Gastrocnemius medialis (tissue), 4 donors: ENCODE results near the gene FUZ. TPM values are rescaled to one million over a fixed set of nuclear protein-coding genes. Genes with fewer than 3 reads are reported as not detected.

Source experiments
- ATAC-seq, 2 donors: fragments of 150-250 bp; one replicate each; pipeline ENCODE4 v1.9.1; 2016
- DNase-seq, 2 donors: peaks; one replicate each; pipeline ENCODE4 v3.0.0-alpha.2; 2019
- H3K27ac ChIP-seq, 4 donors: fragments of 200-600 bp; sonication (generic); 1 replicate in 1 of 4; 2 replicates in 3 of 4; pipeline ENCODE4 v1.5.1; 2016 to 2018; ENCODE audit warnings: mild to moderate bottlenecking in 2 of 4, moderate library complexity in 1 of 4
- H3K27me3 ChIP-seq, 3 donors: fragments of 200-600 bp; sonication (generic) in 2 of 3; 1 replicate in 1 of 3; 2 replicates in 2 of 3; pipeline versions ENCODE4 v1.5.1 to v1.6.0; 2016 to 2019; ENCODE audit warnings: mild to moderate bottlenecking in 1 of 3, moderate library complexity in 1 of 3
- H3K36me3 ChIP-seq, 2 donors: fragments of 200-600 bp; sonication (generic) in 1 of 2; one replicate each; pipeline ENCODE4 v1.5.1; 2017 to 2018
- H3K4me1 ChIP-seq, 2 donors: fragments of 200-600 bp; sonication (generic) in 1 of 2; one replicate each; pipeline ENCODE4 v1.5.1; 2016 to 2017; ENCODE audit warnings: mild to moderate bottlenecking in 2 of 2
- H3K4me3 ChIP-seq, 4 donors: fragments of 200-600 bp; sonication (generic) in 3 of 4; 1 replicate in 1 of 4; 2 replicates in 3 of 4; pipeline ENCODE4 v1.5.1; 2016 to 2019; ENCODE audit warnings: mild to moderate bottlenecking in 2 of 4
- H3K9me3 ChIP-seq, 3 donors: fragments of 200-600 bp; sonication (generic) in 2 of 3; 1 replicate in 1 of 3; 2 replicates in 2 of 3; pipeline ENCODE4 v1.5.1; 2016 to 2019
- POLR2A ChIP-seq, 2 donors: fragments of 450-650 bp; IDR thresholded peaks; one replicate each; pipeline ENCODE4 v1.6.1; 2017; ENCODE audit warnings: antibody characterized with exemption in 2 of 2, mild to moderate bottlenecking in 2 of 2, moderate library complexity in 2 of 2
- in situ Hi-C, 4 donors: fragments of 200-750 bp; cut with MboI; loops; one replicate each; pipeline versions ENCODE4 v1.15.0 to v1.8.0; 2017; ENCODE audit warnings: low sequenced_read_pairs in 4 of 4
- intact Hi-C: fragments of 100-400 bp; cut with DNase I; formaldehyde crosslinking; loops from one replicate; pipeline ENCODE4 v1.15.1; 2023; ENCODE audit warnings: low total_unique reads
- total RNA-seq, 4 donors: library from RNA; depleted of rRNA; stranded (reverse); fragments of >200 nt; gene quantifications; one replicate each; pipeline versions ENCODE4 v1.1.0 to v1.2.3, GENCODE V29; 2016
- TF ChIP-seq, protein P1 (sequence below), 5 experiments: fragments of 450-650 bp in 3 of 5; fragments of 200-600 bp in 2 of 5; sonication (generic) in 2 of 5; IDR thresholded peaks in 4 of 5; conservative IDR thresholded peaks in 1 of 5; 1 replicate in 4 of 5; 2 replicates in 1 of 5; pipeline ENCODE4 v1.5.1; 2016 to 2019; ENCODE audit warnings: antibody characterized with exemption in 5 of 5, mild to moderate bottlenecking in 3 of 5, moderate library complexity in 3 of 5

Gene FUZ
- total RNA-seq, 4 donors from 2014 or later: 14.2 to 35.5 (median 26.0) TPM

- H3K4me3 ChIP-seq: no peak overlapping the region
- no peaks in the 10 kb centered on the region for H3K36me3 ChIP-seq
- TF ChIP-seq POLR2A (IDR thresholded peaks at IDR 0.05): no peak
- TF ChIP-seq, protein P1, sequence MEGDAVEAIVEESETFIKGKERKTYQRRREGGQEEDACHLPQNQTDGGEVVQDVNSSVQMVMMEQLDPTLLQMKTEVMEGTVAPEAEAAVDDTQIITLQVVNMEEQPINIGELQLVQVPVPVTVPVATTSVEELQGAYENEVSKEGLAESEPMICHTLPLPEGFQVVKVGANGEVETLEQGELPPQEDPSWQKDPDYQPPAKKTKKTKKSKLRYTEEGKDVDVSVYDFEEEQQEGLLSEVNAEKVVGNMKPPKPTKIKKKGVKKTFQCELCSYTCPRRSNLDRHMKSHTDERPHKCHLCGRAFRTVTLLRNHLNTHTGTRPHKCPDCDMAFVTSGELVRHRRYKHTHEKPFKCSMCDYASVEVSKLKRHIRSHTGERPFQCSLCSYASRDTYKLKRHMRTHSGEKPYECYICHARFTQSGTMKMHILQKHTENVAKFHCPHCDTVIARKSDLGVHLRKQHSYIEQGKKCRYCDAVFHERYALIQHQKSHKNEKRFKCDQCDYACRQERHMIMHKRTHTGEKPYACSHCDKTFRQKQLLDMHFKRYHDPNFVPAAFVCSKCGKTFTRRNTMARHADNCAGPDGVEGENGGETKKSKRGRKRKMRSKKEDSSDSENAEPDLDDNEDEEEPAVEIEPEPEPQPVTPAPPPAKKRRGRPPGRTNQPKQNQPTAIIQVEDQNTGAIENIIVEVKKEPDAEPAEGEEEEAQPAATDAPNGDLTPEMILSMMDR (IDR thresholded peaks at IDR 0.05 in 4 of 5, conservative IDR thresholded peaks at IDR 0.05 in 1 of 5): no peak
- ATAC-seq (no peak), DNase-seq (no peak)
- no peaks in the 10 kb centered on the region for H3K27me3 ChIP-seq
- intact Hi-C loops: loop anchor here (5.0 to 10.0 kb wide), 2 partner anchors 219 to 817 kb away; partner anchors contain the start of genes GYS1, PRR12 and RUVBL2
- in situ Hi-C loops: loop anchor here in 2 of 4 donors (10.0 kb wide), 1 partner anchor 63 kb away; the partner anchor contains the start of genes AKT1S1 (in 2 of the 2) and TBC1D17 (in 2 of the 2)
- peaks cover 22 to 23% of the 10 kb centered on the region in 2 donors for H3K4me1 ChIP-seq
- H3K27ac ChIP-seq: peak overlapping the region; percentile 10 to 95 (median 88)
- no peaks in the 10 kb centered on the region for H3K9me3 ChIP-seq
Measured at GRCh38 chr19:49811328-49811727, 1.8 kb downstream of the FUZ start.

GRCh38 chr19:49809941-49810389, 3.1 kb downstream of the FUZ start:
- H3K36me3 ChIP-seq: no peaks in the 10 kb centered on the region
- in situ Hi-C loops: loop anchor here in 2 of 4 donors (10.0 kb wide), 1 partner anchor 65 kb away; the partner anchor contains the start of genes AKT1S1 (in 2 of the 2) and TBC1D17 (in 2 of the 2)

DNA sequence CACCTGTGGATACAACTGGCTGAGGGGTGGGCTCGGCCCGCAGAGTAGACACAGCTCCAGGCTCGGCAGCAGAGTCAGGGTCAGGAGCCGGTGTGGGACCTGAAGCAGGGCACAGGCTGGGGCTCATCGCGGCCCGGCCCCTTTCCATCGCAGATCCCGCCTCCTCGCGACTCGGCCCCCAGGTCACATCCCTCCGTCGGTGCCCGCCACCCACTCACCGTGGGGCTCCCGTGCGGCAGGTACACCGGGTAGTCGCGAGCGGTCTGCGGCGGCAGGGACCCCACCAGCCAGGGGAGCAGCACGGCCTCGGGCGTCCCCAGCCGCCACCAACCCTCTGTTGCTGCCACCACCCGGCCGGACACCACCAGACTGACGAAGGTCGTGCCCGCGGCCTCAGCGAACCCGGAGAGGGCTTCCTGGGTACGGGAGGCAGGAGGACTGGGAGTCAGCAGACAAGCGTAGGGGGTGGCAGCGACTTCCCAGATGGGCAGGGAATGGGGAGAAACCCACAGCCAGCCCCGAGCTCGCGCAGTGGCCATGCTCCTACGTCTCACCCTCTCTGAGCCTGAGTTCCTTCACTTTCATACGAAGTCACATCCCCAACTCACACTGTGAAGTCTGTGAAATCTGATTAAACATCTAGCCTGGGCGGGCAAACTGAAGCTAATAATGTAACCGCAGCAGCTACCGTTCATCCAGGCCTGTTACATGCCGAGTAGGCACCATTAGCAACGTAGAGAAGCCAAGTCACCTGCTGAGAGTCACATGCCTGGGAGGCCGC, 3.7 kb downstream of the FUZ start:
- no peaks in the 10 kb centered on the region for H3K27me3 ChIP-seq
- peak; percentile 38 to 49 for ATAC-seq
- peak overlapping the region; percentile 67 to 87 (median 80) for H3K4me3 ChIP-seq
- H3K36me3 ChIP-seq: no peaks in the 10 kb centered on the region
- peak; percentile 65 to 77 for DNase-seq
- H3K27ac ChIP-seq: peak overlapping the region; percentile 91 to 96 (median 94)
- H3K4me1 ChIP-seq: peaks cover 21% of the 10 kb centered on the region in 2 donors
- no peaks in the 10 kb centered on the region for H3K9me3 ChIP-seq
- peak; percentile 44 to 56 for TF ChIP-seq POLR2A (IDR thresholded peaks at IDR 0.05)
- TF ChIP-seq, protein P1 (IDR thresholded peaks at IDR 0.05 in 4 of 5, conservative IDR thresholded peaks at IDR 0.05 in 1 of 5): peak in 3 of 5 experiments; percentile 16 to 26 (median 21)
- intact Hi-C loops: loop anchor here (1.0 to 5.0 kb wide), 5 partner anchors 43 to 167 kb away; partner anchors contain the start of genes AKT1S1, PRMT1, RRAS and SCAF1
- in situ Hi-C loops: no loop called here

More at GRCh38 chr19:49809941-49810389, 3.1 kb downstream of the FUZ start:
- Histone ChIP-seq H3K27me3 (no peaks in the 10 kb centered on the region), H3K9me3 (no peaks in the 10 kb centered on the region), H3K27ac (peak overlapping the region; percentile 91 to 96 (median 94)), H3K4me1 (peaks cover 21% of the 10 kb centered on the region in 2 donors), H3K4me3 (peak overlapping the region; percentile 67 to 87 (median 80))
- intact Hi-C loops: loop anchor here (1.0 to 10.0 kb wide), 7 partner anchors 44 to 815 kb away; partner anchors contain the start of genes AKT1S1, GYS1, PRMT1 and PRR12
- no peak for TF ChIP-seq POLR2A (IDR thresholded peaks at IDR 0.05)
- TF ChIP-seq, protein P1 (IDR thresholded peaks at IDR 0.05 in 4 of 5, conservative IDR thresholded peaks at IDR 0.05 in 1 of 5): no peak
- DNase-seq: no peak
- ATAC-seq: no peak

DNA sequence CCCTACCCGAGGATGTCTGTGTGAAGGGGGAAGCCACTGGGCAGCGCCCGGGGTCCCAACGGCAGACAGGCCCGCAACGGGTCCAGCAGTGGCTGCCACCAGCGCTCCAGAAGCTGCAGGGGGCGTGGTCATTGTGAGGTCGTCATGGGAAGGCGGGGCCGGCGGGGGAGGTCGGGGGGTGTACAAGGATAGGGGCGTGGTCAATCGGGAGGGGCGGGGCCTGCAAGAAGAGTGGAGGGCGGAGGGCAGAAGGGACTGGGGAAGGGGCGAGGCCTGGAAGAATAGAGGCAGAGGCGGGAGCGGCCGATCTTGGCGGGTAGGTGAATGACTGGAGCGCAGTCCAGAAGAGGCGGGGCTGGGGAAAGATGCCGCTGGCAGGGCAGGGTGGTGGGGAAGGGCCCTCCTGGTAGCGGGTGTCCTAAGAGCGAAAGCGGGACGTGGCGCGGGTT, 4.4 kb downstream of the FUZ start:
- H3K4me1 ChIP-seq: peaks cover 17 to 21% of the 10 kb centered on the region in 2 donors
- DNase-seq (peak; percentile 92 to 94), ATAC-seq (peak; percentile 44 to 57)
- TF ChIP-seq POLR2A (IDR thresholded peaks at IDR 0.05): peak; percentile 77 to 82
- TF ChIP-seq, protein P1 (IDR thresholded peaks at IDR 0.05 in 4 of 5, conservative IDR thresholded peaks at IDR 0.05 in 1 of 5): peak in 1 of 5 experiments; percentile 14
- peak overlapping the region; percentile 91 to 96 (median 94) for H3K27ac ChIP-seq
- H3K9me3 ChIP-seq: no peaks in the 10 kb centered on the region
- peak overlapping the region; percentile 67 to 87 (median 80) for H3K4me3 ChIP-seq
- peaks cover 0 to 3% of the 10 kb centered on the region in 2 donors for H3K36me3 ChIP-seq
- intact Hi-C loops (loop anchor here (1.0 to 5.0 kb wide), 5 partner anchors 42 to 166 kb away; partner anchors contain the start of genes AKT1S1, PRMT1, RRAS and SCAF1), in situ Hi-C loops (no loop called here)
- H3K27me3 ChIP-seq: no peaks in the 10 kb centered on the region
